Endometrial microvascular endothelial cells (primary cell): ENCODE measurements around the gene PRKRA. TPM values are rescaled to one million over a fixed set of nuclear protein-coding genes. Genes with fewer than 3 reads are reported as not detected.
"Not testable (repeated sequence)": the region's sequence is repeated elsewhere in the genome, so short reads cannot be mapped to it uniquely, and the experiment has no call there.

Source experiments
- in situ Hi-C: cut with HindIII; loops from 2 replicates; pipeline ENCODE4 v1.10.0; 2017; ENCODE audit warnings: low sequenced_read_pairs, low pct_unique_long_range_greater_than_20kb; ENCODE audit errors: inconsistent ontology term
- total RNA-seq: library from RNA; depleted of rRNA; stranded (reverse); fragments of >200 nt; gene quantifications from one replicate; pipeline ENCODE4 v1.2.3, GENCODE V29; 2015; ENCODE audit errors: inconsistent ontology term

PRKRA gene
- total RNA-seq, 1 donor from 2014 or later, result 46.6 TPM

- in situ Hi-C loops, result not testable (repeated sequence)
Measured at GRCh38 chr2:178471313-178471712, 20.3 kb upstream of the PRKRA start.

GRCh38 chr2:178469219-178469849 lies 18.4 kb upstream of the PRKRA start:
- in situ Hi-C loops, result no loop called here

- in situ Hi-C loops, result no loop called here
Measured at GRCh38 chr2:178457390-178457886, 6.5 kb upstream of the PRKRA start.

GRCh38 chr2:178455947-178456346 lies 5.0 kb upstream of the PRKRA start:
- in situ Hi-C loops, result no loop called here

- in situ Hi-C loops, result no loop called here
Measured at GRCh38 chr2:178452870-178453269, 1.9 kb upstream of the PRKRA start.

- in situ Hi-C loops, result no loop called here
Measured at GRCh38 chr2:178452334-178452733, 1.4 kb upstream of the PRKRA start.

GRCh38 chr2:178450524-178450773 lies 526 bp downstream of the PRKRA start:
- in situ Hi-C loops, result no loop called here

- in situ Hi-C loops, result no loop called here
Measured at GRCh38 chr2:178449700-178450523, 1.1 kb downstream of the PRKRA start.

- in situ Hi-C loops, result no loop called here
Measured at GRCh38 chr2:178448968-178449661, 1.9 kb downstream of the PRKRA start.

- in situ Hi-C loops, result no loop called here
Measured at GRCh38 chr2:178441426-178441825, 9.5 kb downstream of the PRKRA start.

GRCh38 chr2:178436662-178437061 lies 14.3 kb downstream of the PRKRA start:
- in situ Hi-C loops, result no loop called here

GRCh38 chr2:178429336-178429735 lies 21.6 kb downstream of the PRKRA start:
- in situ Hi-C loops, result no loop called here

- in situ Hi-C loops, result no loop called here
Measured at GRCh38 chr2:178428396-178428806, 22.6 kb downstream of the PRKRA start.

- in situ Hi-C loops, result no loop called here
Measured at GRCh38 chr2:178427458-178427857, 23.5 kb downstream of the PRKRA start.

GRCh38 chr2:178426388-178426787 lies 24.6 kb downstream of the PRKRA start:
- in situ Hi-C loops, result no loop called here

- in situ Hi-C loops, result no loop called here
Measured at GRCh38 chr2:178425255-178425827, 25.6 kb downstream of the PRKRA start.

- in situ Hi-C loops, result loop anchor here (25.0 kb wide), 1 partner anchor 286 kb away; no protein-coding TSS in a partner anchor
Measured at GRCh38 chr2:178423746-178424145, 27.2 kb downstream of the PRKRA start.

GRCh38 chr2:178422097-178422496 lies 28.9 kb downstream of the PRKRA start:
- in situ Hi-C loops, result loop anchor here (25.0 kb wide), 1 partner anchor 285 kb away; no protein-coding TSS in a partner anchor

- in situ Hi-C loops, result loop anchor here (25.0 kb wide), 1 partner anchor 283 kb away; no protein-coding TSS in a partner anchor
Measured at GRCh38 chr2:178420463-178420999, 30.4 kb downstream of the PRKRA start.
